Activated T-helper 1 cell treated with anti-CD3 and anti-CD28 coated beads, Interleukin-12 subunit alpha, Interleukin-12 subunit beta, Interleukin-2, Interleukin-4 antibody, amounts not matched to agents 30 ng/mL and 10 ng/mL and 1 ng/mL, durations not matched to agents 14 hours and 24 hours and 36 hours (primary cell): ENCODE results near the gene PLET1. TPM values are rescaled to one million over a fixed set of nuclear protein-coding genes. Genes with fewer than 3 reads are reported as not detected.

Experiments
- DNase-seq: peaks from one replicate; pipeline ENCODE4 v3.0.0; 2021; ENCODE audit warnings: low spot score
- H3K27ac Mint-ChIP-seq: one replicate; pipeline ENCODE4 v1.8.0; 2021; ENCODE audit warnings: mild to moderate bottlenecking, mixed read lengths
- H3K27me3 Mint-ChIP-seq: one replicate; pipeline ENCODE4 v1.8.0; 2022; ENCODE audit warnings: mild to moderate bottlenecking, moderate library complexity, mixed read lengths; ENCODE audit not compliant: insufficient read depth
- H3K36me3 Mint-ChIP-seq: one replicate; pipeline ENCODE4 v1.8.0; 2021; ENCODE audit warnings: low read depth, mixed read lengths
- H3K4me1 Mint-ChIP-seq: one replicate; pipeline ENCODE4 v1.8.0; 2021; ENCODE audit warnings: low read depth, mixed read lengths
- H3K4me3 Mint-ChIP-seq: one replicate; pipeline ENCODE4 v1.8.0; 2021; ENCODE audit warnings: mild to moderate bottlenecking, moderate library complexity, mixed read lengths
- H3K9me3 Mint-ChIP-seq: one replicate; pipeline ENCODE4 v1.8.0; 2021; ENCODE audit warnings: mixed read lengths
- intact Hi-C: fragments of 100-400 bp; cut with micrococcal nuclease; formaldehyde crosslinking; loops from one replicate; pipeline ENCODE4 v1.15.1; 2024
- total RNA-seq: library from RNA; stranded (reverse); gene quantifications from 2 replicates; pipeline ENCODE4 v1.2.3, GENCODE V29; 2022

The PLET1 gene, protein sequence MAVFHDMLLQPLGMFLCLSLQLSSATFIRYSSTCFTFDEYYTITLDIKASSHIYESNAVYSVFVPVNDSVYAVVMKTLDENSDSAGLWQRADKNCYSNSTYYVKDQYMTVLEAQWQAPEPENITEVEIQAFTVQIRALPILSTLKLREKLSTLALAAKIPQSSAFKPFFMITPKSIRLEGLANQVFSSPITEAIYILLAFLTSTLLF
- not detected in 2 replicates for total RNA-seq

DNA sequence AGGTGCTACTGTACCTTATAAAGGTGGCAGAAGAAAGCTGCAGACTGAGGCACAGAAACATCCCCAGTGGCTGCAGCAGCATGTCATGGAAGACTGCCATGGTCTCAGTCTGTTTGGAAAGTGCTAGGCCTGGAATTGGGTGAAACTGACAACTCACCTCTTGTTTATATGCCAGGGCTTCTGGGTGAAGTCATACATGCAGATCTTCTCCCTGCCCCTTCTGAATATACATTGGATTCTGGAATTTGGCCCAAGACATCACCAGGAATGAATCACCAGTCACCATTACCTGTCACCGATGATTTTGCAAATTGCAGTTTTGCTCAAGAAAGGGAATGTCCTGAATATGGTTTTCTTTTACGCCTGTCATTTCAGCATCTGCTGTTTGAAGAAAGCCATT lies at the start of gene PLET1:
Gene PLET1 (minus strand): TSS at position 371 of the 400 bp plus-strand sequence. CDS start 271 bp downstream, at position 100.
- Mint-ChIP-seq H3K4me3 (no peak within 1 kb of the TSS), H3K36me3 (no peaks in the 10 kb centered on the region), H3K27ac (no peak within 1 kb of the TSS), H3K9me3 (no peaks in the 10 kb centered on the region), H3K4me1 (no peaks in the 10 kb centered on the region), H3K27me3 (peaks cover 3% of the 10 kb centered on the region)
- no peak for DNase-seq
- intact Hi-C loops: no loop called here

- intact Hi-C loops: no loop called here
- Mint-ChIP-seq H3K36me3 (no peaks in the 10 kb centered on the region), H3K27me3 (peaks cover 2% of the 10 kb centered on the region)
These were observed 49.8 kb upstream of the PLET1 start for GRCh38 chr11:112310419-112310818.

DNA sequence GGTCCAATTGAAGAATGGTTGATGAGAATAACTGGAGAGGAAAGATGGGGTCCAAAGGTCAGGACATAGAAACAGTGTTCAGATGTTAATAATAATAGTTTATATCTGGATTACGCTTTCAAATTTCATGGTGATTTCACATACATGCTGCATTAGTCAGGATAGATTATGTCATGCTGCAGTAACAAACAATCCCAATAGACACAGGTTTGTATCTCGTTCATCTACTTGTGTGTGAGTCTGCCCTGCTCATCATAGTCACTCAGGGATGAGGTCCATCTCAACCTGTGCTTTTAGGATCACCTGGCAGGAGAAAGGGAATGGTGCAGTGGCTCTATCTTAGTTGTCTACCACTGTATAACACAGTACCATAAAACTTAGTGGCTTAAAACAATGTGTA lies 48.0 kb upstream of the PLET1 start:
- H3K4me1 Mint-ChIP-seq: no peaks in the 10 kb centered on the region
- peaks cover 12% of the 10 kb centered on the region for H3K9me3 Mint-ChIP-seq
- peaks cover 2% of the 10 kb centered on the region for H3K36me3 Mint-ChIP-seq
- no peak for DNase-seq
- H3K27me3 Mint-ChIP-seq: peaks cover 2% of the 10 kb centered on the region
- intact Hi-C loops: no loop called here
- no peak overlapping the region for H3K4me3 Mint-ChIP-seq
- no peak overlapping the region for H3K27ac Mint-ChIP-seq

More at GRCh38 chr11:112310419-112310818, 49.8 kb upstream of the PLET1 start:
- no peak for DNase-seq
- Mint-ChIP-seq H3K4me1 (no peaks in the 10 kb centered on the region), H3K9me3 (peaks cover 12% of the 10 kb centered on the region), H3K27ac (no peak overlapping the region), H3K4me3 (no peak overlapping the region)

DNA sequence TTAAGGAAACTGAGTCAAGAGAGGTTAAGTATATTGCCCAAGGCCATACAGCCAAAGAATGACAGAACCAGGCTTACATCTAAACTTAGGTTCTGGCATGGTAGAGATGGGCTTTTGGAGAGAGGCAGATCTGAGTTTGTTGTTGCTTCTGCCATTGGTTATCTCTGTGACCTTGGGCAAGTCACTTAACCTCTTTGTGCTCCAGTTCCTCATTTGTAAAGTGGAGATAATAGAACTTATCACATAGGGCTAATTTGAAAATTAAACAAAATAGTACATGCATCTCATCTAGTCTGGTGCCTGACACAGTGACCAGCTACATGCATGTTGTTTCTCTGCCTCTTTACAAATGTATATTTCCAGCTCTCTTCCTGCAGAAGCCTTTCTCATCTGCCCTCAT lies 47.0 kb upstream of the PLET1 start:
- DNase-seq: no peak
- no peaks in the 10 kb centered on the region for H3K4me1 Mint-ChIP-seq
- intact Hi-C loops: no loop called here

GRCh38 chr11:112306230-112306629 lies 45.6 kb upstream of the PLET1 start:
- Mint-ChIP-seq H3K36me3 (peaks cover 2% of the 10 kb centered on the region), H3K9me3 (peaks cover 12% of the 10 kb centered on the region), H3K27me3 (peaks cover 2% of the 10 kb centered on the region), H3K4me3 (no peak overlapping the region), H3K27ac (no peak overlapping the region), H3K4me1 (peaks cover 7% of the 10 kb centered on the region)
- intact Hi-C loops: no loop called here
- no peak for DNase-seq

More for the DNA sequence above, 47.0 kb upstream of the PLET1 start:
- peaks cover 2% of the 10 kb centered on the region for H3K27me3 Mint-ChIP-seq
- H3K4me3 Mint-ChIP-seq: no peak overlapping the region
- peaks cover 2% of the 10 kb centered on the region for H3K36me3 Mint-ChIP-seq
- H3K27ac Mint-ChIP-seq: no peak overlapping the region
- peaks cover 12% of the 10 kb centered on the region for H3K9me3 Mint-ChIP-seq

DNA sequence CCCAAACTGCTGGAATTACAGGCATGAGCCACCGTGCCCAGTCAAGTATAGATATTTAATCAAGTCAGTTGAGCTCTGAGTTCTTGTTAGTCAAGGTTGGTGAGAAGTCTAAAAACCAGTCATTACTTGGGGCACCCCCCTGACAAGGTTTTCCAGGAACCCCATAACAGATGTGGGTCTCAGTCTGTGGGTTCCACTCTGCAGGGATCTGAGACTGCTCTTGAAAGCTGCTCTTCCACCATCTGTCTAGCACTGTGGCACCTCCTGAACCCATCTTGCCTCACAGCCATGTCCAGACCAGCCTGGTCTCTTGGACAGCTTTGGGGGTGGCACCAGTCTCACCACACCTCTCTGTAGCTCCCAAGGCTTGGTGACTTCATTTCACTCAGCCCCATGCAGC lies 44.3 kb upstream of the PLET1 start:
- Mint-ChIP-seq H3K4me1 (peaks cover 9% of the 10 kb centered on the region), H3K9me3 (peaks cover 12% of the 10 kb centered on the region), H3K27me3 (peaks cover 2% of the 10 kb centered on the region), H3K36me3 (peaks cover 2% of the 10 kb centered on the region), H3K27ac (no peak overlapping the region), H3K4me3 (no peak overlapping the region)
- no peak for DNase-seq
- intact Hi-C loops: no loop called here

GRCh38 chr11:112303616-112304015 lies 43.0 kb upstream of the PLET1 start:
- Mint-ChIP-seq H3K27ac (no peak overlapping the region), H3K27me3 (no peaks in the 10 kb centered on the region), H3K4me1 (peaks cover 9% of the 10 kb centered on the region), H3K9me3 (peaks cover 8% of the 10 kb centered on the region), H3K4me3 (no peak overlapping the region), H3K36me3 (peaks cover 2% of the 10 kb centered on the region)
- DNase-seq: no peak
- intact Hi-C loops: no loop called here

GRCh38 chr11:112302226-112302868 lies 41.7 kb upstream of the PLET1 start:
- Mint-ChIP-seq H3K36me3 (peaks cover 2% of the 10 kb centered on the region), H3K27me3 (no peaks in the 10 kb centered on the region), H3K9me3 (no peaks in the 10 kb centered on the region), H3K4me3 (no peak overlapping the region), H3K4me1 (peaks cover 18% of the 10 kb centered on the region), H3K27ac (no peak overlapping the region)
- no peak for DNase-seq
- intact Hi-C loops: no loop called here

DNA sequence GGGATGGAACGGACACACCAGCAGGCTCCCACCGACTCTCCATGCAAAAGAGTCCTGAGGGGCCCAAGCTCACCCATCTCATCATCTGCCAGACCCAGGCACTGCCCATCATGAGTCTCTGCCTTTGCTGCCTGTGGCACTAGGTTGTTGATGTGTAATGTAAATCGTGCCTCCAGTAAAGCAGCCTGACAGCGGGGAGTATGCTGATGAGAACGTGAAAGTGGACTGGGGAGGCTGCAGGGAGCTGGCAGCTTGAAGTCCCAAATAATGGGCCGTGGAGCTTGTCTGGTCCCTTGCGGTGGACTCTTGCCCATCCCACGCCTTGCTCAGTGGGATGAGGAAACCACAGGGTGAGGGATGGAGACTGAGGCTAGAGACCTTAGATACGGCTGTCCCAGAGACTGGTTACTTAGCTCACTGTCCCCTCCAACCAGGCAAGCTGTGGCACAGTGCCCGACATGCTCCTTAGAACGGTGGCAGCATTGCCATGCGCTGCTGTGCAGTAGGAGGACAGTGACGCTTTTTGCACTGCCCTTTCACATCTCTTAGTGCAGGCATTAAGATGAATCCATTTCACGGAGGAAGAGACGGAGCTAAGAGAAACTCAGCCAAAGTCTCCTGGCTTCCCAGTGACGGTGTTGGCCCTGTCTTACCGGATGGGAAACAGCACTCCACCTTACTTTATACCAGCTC lies 39.6 kb upstream of the PLET1 start:
- peaks cover 2% of the 10 kb centered on the region for H3K36me3 Mint-ChIP-seq
- no peak overlapping the region for H3K27ac Mint-ChIP-seq
- H3K27me3 Mint-ChIP-seq: no peaks in the 10 kb centered on the region
- no peaks in the 10 kb centered on the region for H3K9me3 Mint-ChIP-seq
- intact Hi-C loops: no loop called here
- peaks cover 35% of the 10 kb centered on the region for H3K4me1 Mint-ChIP-seq
- DNase-seq: no peak
- no peak overlapping the region for H3K4me3 Mint-ChIP-seq

DNA sequence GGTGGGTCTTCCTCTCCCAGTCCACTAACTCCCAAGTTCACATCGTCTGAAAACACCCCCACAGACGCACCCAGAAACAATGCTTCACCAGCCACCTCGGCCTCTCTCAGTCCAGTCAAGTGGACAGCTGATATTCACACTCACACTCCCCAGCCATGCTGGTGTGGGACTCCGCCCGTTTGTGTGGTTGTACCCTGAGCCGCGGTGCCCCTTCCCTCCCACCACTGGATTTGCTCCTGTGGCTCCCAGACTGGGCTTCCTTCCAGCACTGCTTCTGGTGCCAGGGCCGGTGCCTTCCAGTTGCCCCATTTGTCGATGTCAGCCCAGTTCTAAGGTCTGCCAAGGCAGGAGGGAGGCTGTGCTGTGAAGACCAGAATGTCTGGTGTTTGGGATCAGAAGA lies 37.9 kb upstream of the PLET1 start:
- Mint-ChIP-seq H3K4me3 (no peak overlapping the region), H3K36me3 (no peaks in the 10 kb centered on the region), H3K4me1 (peaks cover 35% of the 10 kb centered on the region), H3K27ac (no peak overlapping the region), H3K9me3 (no peaks in the 10 kb centered on the region), H3K27me3 (peaks cover 2% of the 10 kb centered on the region)
- intact Hi-C loops: loop anchor here (5.0 kb wide), 1 partner anchor 361 kb away; the partner anchor contains the start of gene DIXDC1
- DNase-seq: no peak

DNA sequence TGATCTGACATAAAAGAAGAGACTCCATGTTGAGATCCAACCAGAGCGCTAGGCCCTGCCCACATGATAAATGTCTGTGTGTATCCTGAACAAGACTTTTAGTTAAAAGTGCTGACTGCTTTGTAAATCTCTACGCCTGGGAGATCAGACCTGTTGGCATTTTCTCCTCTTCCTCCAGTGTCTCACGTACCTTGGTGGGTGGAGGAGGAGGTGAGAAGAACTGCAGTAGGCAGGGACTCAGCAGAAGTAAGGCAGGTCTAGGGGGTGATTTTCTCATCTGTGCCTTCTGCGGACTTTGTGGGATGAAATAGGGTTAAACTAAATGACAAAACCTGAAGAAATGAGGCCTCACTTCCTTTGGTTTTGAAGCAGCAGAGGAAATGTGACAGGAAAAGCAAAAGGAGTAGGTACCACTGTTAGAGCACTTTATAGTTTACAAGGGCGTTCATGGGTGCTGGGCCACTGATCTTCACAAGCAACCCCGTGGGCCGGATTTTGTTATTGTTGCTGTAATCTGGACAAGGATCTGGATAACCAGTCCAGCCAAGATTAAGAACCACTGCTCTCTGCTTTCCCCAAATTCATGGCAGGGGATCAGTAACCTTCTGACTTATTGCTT lies 36.7 kb upstream of the PLET1 start:
- Mint-ChIP-seq H3K27ac (peak overlapping the region; percentile 65), H3K4me3 (peak overlapping the region; percentile 13), H3K36me3 (no peaks in the 10 kb centered on the region), H3K4me1 (peaks cover 34% of the 10 kb centered on the region), H3K27me3 (peaks cover 2% of the 10 kb centered on the region), H3K9me3 (no peaks in the 10 kb centered on the region)
- intact Hi-C loops: loop anchor here (5.0 kb wide), 1 partner anchor 360 kb away; the partner anchor contains the start of gene DIXDC1
- peak; percentile 24 for DNase-seq

DNA sequence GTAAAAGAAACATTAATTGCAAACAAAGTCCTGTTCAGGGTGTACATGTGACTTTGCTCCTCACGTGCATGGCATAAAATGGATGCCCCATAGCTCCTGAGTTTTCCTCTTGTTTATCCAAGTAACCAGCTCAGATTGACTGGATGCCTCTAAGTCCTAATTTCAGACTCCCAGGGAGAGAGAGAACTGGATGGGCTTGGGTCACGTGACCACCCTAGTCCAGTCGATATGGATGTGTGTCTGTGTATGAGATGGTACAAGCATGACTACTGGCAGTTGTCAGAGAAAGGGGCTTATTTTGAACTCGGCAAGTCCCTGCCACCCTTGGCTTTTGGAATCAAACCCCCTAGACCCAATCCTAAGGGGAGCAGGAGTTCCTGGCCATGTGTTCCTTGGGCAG lies 35.4 kb upstream of the PLET1 start:
- no peak for DNase-seq
- Mint-ChIP-seq H3K27me3 (peaks cover 6% of the 10 kb centered on the region), H3K4me1 (peaks cover 35% of the 10 kb centered on the region), H3K9me3 (no peaks in the 10 kb centered on the region), H3K27ac (no peak overlapping the region), H3K4me3 (no peak overlapping the region), H3K36me3 (peaks cover 4% of the 10 kb centered on the region)
- intact Hi-C loops: loop anchor here (5.0 kb wide), 1 partner anchor 359 kb away; the partner anchor contains the start of gene DIXDC1
